Upper lobe of left lung (tissue), 4 donors: ENCODE data around the gene NMT2.

Experiments used
- CTCF ChIP-seq, 6 experiments: fragments of 450-650 bp in 4 of 6; fragments of 200-600 bp in 2 of 6; sonication (generic) in 2 of 6; IDR thresholded peaks; one replicate each; pipeline ENCODE4 v1.5.1; 2016 to 2019; ENCODE audit warnings: antibody characterized with exemption in 6 of 6
- EP300 ChIP-seq, 4 donors: sonication (generic); formaldehyde crosslinking; IDR thresholded peaks; one replicate each; pipeline ENCODE4 v1.5.1; 2017; ENCODE audit warnings: antibody characterized with exemption in 4 of 4, control low read depth in 2 of 4
- POLR2A ChIP-seq, 4 donors: fragments of 450-650 bp; IDR thresholded peaks; one replicate each; pipeline ENCODE4 v1.5.1; 2016 to 2017; ENCODE audit warnings: antibody characterized with exemption in 4 of 4, mild to moderate bottlenecking in 2 of 4

DNA sequence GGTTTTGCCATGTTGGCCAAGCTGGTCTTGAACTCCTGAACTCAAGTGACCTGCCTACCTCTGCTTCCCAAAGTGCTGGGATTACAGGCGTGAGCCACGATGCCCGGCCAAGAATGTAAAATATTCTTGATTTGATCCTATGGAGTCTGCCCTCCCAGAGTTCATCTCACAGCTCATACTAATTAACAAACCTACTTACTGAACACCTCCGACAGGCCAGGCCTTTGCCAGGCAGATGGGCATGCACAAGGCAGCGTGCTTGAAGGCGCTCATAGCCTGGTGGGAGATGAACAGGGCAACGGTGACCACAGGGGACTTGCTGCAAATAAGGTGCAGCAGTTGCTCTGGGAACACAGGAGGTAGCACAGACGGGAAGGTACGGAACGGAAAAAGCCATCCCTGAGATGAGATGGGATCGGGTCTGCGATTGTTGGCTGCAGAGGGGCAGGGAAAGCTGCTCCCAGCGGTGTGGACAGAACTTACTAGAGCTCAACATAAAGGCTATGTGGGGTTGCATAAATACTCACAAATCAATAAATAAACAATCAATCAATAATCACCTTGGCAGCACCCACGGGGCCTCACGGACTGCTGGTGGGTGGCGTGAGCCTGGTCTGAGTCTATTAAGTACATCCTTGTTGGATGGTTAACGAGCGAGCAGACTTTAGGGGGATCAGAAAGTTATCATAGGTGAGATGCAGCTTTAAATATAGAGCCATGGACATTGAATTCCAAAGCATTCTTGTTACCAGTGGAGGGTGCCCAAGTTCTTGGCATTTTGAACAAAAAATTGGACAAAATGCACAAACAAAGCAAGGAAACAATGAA, 84.6 kb downstream of the NMT2 start:
- no peak for TF ChIP-seq EP300 (IDR thresholded peaks at IDR 0.05)
- peak in 1 of 6 experiments; percentile 4 for TF ChIP-seq CTCF (IDR thresholded peaks at IDR 0.05)
- TF ChIP-seq POLR2A (IDR thresholded peaks at IDR 0.05): no peak
